Renal cortical epithelial cell (primary cell): ENCODE results near the gene CCSER1. TPM values are rescaled to one million over a fixed set of nuclear protein-coding genes. Genes with fewer than 3 reads are reported as not detected.
"Not testable (repeated sequence)": the region's sequence is repeated elsewhere in the genome, so short reads cannot be mapped to it uniquely, and the experiment has no call there.

Experiments used
- DNase-seq: peaks from one replicate; pipeline ENCODE4 v3.0.0-alpha.2; 2011; ENCODE audit warnings: low read depth
- total RNA-seq: library from RNA; depleted of rRNA; stranded (reverse); fragments of >200 nt; gene quantifications from 2 replicates; pipeline ENCODE4 v1.2.3, GENCODE V29; 2014

Gene CCSER1
- total RNA-seq, 1 donor from 2014 or later, result 2.4 TPM

- no peak for DNase-seq
Measured at GRCh38 chr4:91128519-91128918, 1001.3 kb downstream of the CCSER1 start.

- DNase-seq, result no peak
Measured at GRCh38 chr4:91147067-91147466, 1019.9 kb downstream of the CCSER1 start.

- DNase-seq, result not testable (repeated sequence)
Measured at GRCh38 chr4:91154041-91154440, 1026.8 kb downstream of the CCSER1 start.

- DNase-seq, result not testable (repeated sequence)
Measured at GRCh38 chr4:91167864-91168653, 1040.9 kb downstream of the CCSER1 start.

GRCh38 chr4:91170768-91171167 is 1043.6 kb downstream of the CCSER1 start:
- peak; percentile 7 for DNase-seq

GRCh38 chr4:91171217-91171616 is 1044.0 kb downstream of the CCSER1 start:
- DNase-seq, result peak; percentile 22

- not testable (repeated sequence) for DNase-seq
Measured at GRCh38 chr4:91185061-91185460, 1057.9 kb downstream of the CCSER1 start.

GRCh38 chr4:91198951-91199350 is 1071.8 kb downstream of the CCSER1 start:
- peak; percentile 11 for DNase-seq

- DNase-seq, result no peak
Measured at GRCh38 chr4:91207535-91207934, 1080.3 kb downstream of the CCSER1 start.

GRCh38 chr4:91212211-91212610 is 1085.0 kb downstream of the CCSER1 start:
- DNase-seq, result no peak

- not testable (repeated sequence) for DNase-seq
Measured at GRCh38 chr4:91217831-91218403, 1090.7 kb downstream of the CCSER1 start.

- DNase-seq, result no peak
Measured at GRCh38 chr4:91220315-91220714, 1093.1 kb downstream of the CCSER1 start.

GRCh38 chr4:91222014-91222413 is 1094.8 kb downstream of the CCSER1 start:
- DNase-seq, result no peak

GRCh38 chr4:91226867-91227266 is 1099.7 kb downstream of the CCSER1 start:
- DNase-seq, result no peak

- no peak for DNase-seq
Measured at GRCh38 chr4:91228659-91229058, 1101.5 kb downstream of the CCSER1 start.

- DNase-seq, result no peak
Measured at GRCh38 chr4:91233164-91233563, 1106.0 kb downstream of the CCSER1 start.

GRCh38 chr4:91243132-91243531 is 1115.9 kb downstream of the CCSER1 start:
- peak; percentile 89 for DNase-seq

- no peak for DNase-seq
Measured at GRCh38 chr4:91256043-91256442, 1128.8 kb downstream of the CCSER1 start.

- no peak for DNase-seq
Measured at GRCh38 chr4:91256751-91257150, 1129.6 kb downstream of the CCSER1 start.

- peak; percentile 50 for DNase-seq
Measured at GRCh38 chr4:91257721-91258120, 1130.5 kb downstream of the CCSER1 start.

GRCh38 chr4:91258326-91258725 is 1131.1 kb downstream of the CCSER1 start:
- no peak for DNase-seq

GRCh38 chr4:91267543-91267942 is 1140.3 kb downstream of the CCSER1 start:
- peak; percentile 72 for DNase-seq

GRCh38 chr4:91268481-91268880 is 1141.3 kb downstream of the CCSER1 start:
- not testable (repeated sequence) for DNase-seq
